Activated naive CD8-positive, alpha-beta T cell (primary cell): ENCODE results near the gene TRMT61A.
"Not testable (repeated sequence)": the region's sequence is repeated elsewhere in the genome, so short reads cannot be mapped to it uniquely, and the experiment has no call there.

ENCODE experiments used
- H3K27ac Mint-ChIP-seq: one replicate; pipeline ENCODE4 v1.8.0; 2021; ENCODE audit warnings: mixed read lengths
- H3K27me3 Mint-ChIP-seq: one replicate; pipeline ENCODE4 v1.8.0; 2021; ENCODE audit warnings: mixed read lengths
- H3K36me3 Mint-ChIP-seq: one replicate; pipeline ENCODE4 v1.8.0; 2021; ENCODE audit warnings: mixed read lengths
- H3K4me1 Mint-ChIP-seq: one replicate; pipeline ENCODE4 v1.8.0; 2021; ENCODE audit warnings: low read depth, mixed read lengths
- H3K4me3 Mint-ChIP-seq: one replicate; pipeline ENCODE4 v1.8.0; 2021; ENCODE audit warnings: mild to moderate bottlenecking, mixed read lengths
- H3K9me3 Mint-ChIP-seq: one replicate; pipeline ENCODE4 v1.8.0; 2021; ENCODE audit warnings: low read depth, mixed read lengths

The TRMT61A gene

GRCh38 chr14:103525430-103526246, 3.4 kb upstream of the TRMT61A start:
- H3K27ac Mint-ChIP-seq, H3K9me3 Mint-ChIP-seq, H3K36me3 Mint-ChIP-seq, H3K4me3 Mint-ChIP-seq, H3K27me3 Mint-ChIP-seq: not testable (repeated sequence)
- peaks cover 23% of the 10 kb centered on the region for H3K4me1 Mint-ChIP-seq

GRCh38 chr14:103526247-103526913, 2.6 kb upstream of the TRMT61A start:
- no peak overlapping the region for H3K27ac Mint-ChIP-seq
- H3K27me3 Mint-ChIP-seq: no peaks in the 10 kb centered on the region
- H3K4me3 Mint-ChIP-seq: no peak overlapping the region
- no peaks in the 10 kb centered on the region for H3K36me3 Mint-ChIP-seq
- no peaks in the 10 kb centered on the region for H3K9me3 Mint-ChIP-seq
- peaks cover 28% of the 10 kb centered on the region for H3K4me1 Mint-ChIP-seq

DNA sequence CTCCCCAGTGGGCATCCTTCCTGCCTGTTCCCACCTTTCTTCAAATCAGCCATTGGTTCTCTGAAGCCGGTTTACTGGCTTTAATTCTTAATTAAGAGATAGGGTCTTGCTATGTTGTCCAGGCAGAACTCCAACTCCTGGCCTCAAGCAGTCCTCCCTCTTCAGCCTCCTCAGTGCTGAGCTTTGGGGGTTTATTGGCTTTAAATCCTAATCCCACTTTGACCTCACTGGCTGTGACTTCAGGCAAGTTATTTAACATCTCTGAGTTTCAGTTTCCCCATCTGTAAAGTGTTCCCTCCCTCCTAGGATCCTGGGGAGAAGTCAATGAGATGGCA, 2.1 kb upstream of the TRMT61A start:
- Mint-ChIP-seq H3K36me3 (no peaks in the 10 kb centered on the region), H3K4me3 (peak overlapping the region; percentile 79), H3K9me3 (no peaks in the 10 kb centered on the region), H3K27ac (peak overlapping the region; percentile 72), H3K4me1 (peaks cover 31% of the 10 kb centered on the region), H3K27me3 (no peaks in the 10 kb centered on the region)

- peaks cover 31% of the 10 kb centered on the region for H3K4me1 Mint-ChIP-seq
- no peaks in the 10 kb centered on the region for H3K9me3 Mint-ChIP-seq
- no peaks in the 10 kb centered on the region for H3K27me3 Mint-ChIP-seq
- H3K4me3 Mint-ChIP-seq: peak overlapping the region; percentile 94
- peak overlapping the region; percentile 72 for H3K27ac Mint-ChIP-seq
- no peaks in the 10 kb centered on the region for H3K36me3 Mint-ChIP-seq
Observed at GRCh38 chr14:103527408-103528145, 1.4 kb upstream of the TRMT61A start.

DNA sequence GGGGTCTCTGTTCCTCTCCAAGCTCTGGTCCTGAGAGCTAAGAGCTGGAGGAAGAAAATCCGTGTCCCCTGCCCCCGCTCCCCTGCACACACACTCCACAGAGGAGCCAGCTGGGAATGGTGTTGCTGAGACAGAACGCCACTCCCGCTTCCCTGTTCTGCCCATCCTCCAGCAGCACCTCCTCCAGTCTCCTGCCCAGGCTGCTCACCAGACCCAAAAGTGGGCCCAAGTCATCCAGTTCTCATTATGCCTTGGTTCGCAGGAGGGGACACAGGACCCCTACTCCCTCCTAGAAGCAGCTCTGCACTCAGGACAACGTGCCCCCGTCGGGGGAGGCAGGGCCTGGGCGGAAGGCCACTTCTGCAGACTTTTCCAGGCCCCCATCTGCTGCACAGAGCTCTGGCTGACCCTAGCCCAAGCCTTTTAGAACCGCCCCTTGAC, 830 bp upstream of the TRMT61A start:
- Mint-ChIP-seq H3K4me3 (peak overlapping the region; percentile 94), H3K4me1 (peaks cover 31% of the 10 kb centered on the region), H3K27ac (peak overlapping the region; percentile 58), H3K9me3 (no peaks in the 10 kb centered on the region), H3K27me3 (no peaks in the 10 kb centered on the region), H3K36me3 (no peaks in the 10 kb centered on the region)

DNA sequence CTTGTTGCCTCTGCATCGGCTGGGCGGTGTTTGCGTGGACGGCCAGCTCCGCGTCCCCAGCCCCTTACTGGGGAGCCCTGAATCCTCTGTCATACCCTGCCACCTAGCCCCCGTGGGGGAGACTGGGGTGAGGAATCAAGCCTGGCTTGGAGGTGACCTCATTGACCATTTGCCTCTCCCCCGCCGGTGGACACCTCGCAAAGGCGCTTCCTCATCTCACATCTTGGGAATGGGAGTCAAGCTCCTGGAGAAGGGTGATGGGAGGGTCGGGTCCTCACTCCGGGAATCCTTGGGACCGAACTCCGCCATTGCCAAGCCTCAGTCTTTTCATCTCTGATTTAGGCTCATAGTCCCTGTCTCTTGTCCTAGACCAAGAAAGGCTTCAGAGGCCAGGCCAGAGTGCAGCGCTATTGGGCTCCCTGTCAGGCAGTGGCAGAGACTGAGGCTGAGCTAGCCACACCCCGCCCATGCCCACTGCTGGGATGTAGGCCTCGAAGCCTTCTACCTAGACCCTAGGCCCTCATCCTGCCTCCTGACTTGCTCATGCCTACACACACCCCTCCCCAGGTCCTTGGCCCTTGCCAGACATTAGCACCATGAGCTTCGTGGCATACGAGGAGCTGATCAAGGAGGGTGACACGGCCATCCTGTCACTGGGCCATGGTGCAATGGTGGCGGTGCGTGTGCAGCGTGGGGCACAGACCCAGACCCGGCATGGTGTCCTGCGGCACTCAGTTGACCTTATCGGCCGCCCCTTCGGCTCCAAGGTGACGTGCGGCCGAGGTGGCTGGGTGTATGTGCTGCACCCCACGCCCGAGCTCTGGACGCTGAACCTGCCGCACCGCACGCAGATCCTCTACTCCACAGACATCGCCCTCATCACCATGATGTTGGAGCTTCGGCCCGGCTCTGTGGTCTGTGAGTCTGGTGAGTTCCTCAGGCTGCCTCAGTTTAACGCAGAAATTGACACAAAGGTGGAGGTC, 678 bp downstream of the TRMT61A start:
- Mint-ChIP-seq H3K27ac (peak overlapping the region; percentile 96), H3K27me3 (no peaks in the 10 kb centered on the region), H3K4me3 (peak overlapping the region; percentile 94), H3K4me1 (peaks cover 31% of the 10 kb centered on the region), H3K36me3 (no peaks in the 10 kb centered on the region), H3K9me3 (no peaks in the 10 kb centered on the region)

GRCh38 chr14:103530390-103530789, 1.4 kb downstream of the TRMT61A start:
- peak overlapping the region; percentile 94 for H3K4me3 Mint-ChIP-seq
- H3K9me3 Mint-ChIP-seq: no peaks in the 10 kb centered on the region
- no peaks in the 10 kb centered on the region for H3K27me3 Mint-ChIP-seq
- H3K36me3 Mint-ChIP-seq: no peaks in the 10 kb centered on the region
- peak overlapping the region; percentile 58 for H3K27ac Mint-ChIP-seq
- H3K4me1 Mint-ChIP-seq: peaks cover 31% of the 10 kb centered on the region

DNA sequence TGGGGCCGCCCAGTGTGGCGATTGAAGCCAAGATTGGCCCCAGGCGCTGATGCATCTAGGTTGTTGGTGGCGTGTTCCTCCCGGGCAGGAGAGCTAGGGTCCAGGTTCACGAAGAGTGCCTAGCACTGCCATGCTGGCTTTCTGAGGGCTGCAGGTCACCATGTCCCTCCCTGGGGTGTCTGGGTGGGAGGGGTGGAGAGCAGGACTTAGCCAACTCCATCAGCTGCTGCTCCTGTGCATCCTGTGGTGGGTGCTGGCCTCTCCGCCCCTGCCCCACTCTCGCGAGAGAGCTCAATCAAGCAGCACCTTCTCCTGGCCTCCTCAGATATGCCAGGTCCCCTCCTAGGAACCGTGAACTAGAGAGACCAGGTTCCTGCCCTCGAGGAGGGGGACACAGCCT, 1.8 kb downstream of the TRMT61A start:
- no peaks in the 10 kb centered on the region for H3K27me3 Mint-ChIP-seq
- H3K4me3 Mint-ChIP-seq: peak overlapping the region; percentile 94
- H3K9me3 Mint-ChIP-seq: no peaks in the 10 kb centered on the region
- peaks cover 31% of the 10 kb centered on the region for H3K4me1 Mint-ChIP-seq
- peak overlapping the region; percentile 58 for H3K27ac Mint-ChIP-seq
- no peaks in the 10 kb centered on the region for H3K36me3 Mint-ChIP-seq

GRCh38 chr14:103531421-103532215, 2.6 kb downstream of the TRMT61A start:
- Mint-ChIP-seq H3K36me3 (no peaks in the 10 kb centered on the region), H3K9me3 (no peaks in the 10 kb centered on the region), H3K27me3 (no peaks in the 10 kb centered on the region)

DNA sequence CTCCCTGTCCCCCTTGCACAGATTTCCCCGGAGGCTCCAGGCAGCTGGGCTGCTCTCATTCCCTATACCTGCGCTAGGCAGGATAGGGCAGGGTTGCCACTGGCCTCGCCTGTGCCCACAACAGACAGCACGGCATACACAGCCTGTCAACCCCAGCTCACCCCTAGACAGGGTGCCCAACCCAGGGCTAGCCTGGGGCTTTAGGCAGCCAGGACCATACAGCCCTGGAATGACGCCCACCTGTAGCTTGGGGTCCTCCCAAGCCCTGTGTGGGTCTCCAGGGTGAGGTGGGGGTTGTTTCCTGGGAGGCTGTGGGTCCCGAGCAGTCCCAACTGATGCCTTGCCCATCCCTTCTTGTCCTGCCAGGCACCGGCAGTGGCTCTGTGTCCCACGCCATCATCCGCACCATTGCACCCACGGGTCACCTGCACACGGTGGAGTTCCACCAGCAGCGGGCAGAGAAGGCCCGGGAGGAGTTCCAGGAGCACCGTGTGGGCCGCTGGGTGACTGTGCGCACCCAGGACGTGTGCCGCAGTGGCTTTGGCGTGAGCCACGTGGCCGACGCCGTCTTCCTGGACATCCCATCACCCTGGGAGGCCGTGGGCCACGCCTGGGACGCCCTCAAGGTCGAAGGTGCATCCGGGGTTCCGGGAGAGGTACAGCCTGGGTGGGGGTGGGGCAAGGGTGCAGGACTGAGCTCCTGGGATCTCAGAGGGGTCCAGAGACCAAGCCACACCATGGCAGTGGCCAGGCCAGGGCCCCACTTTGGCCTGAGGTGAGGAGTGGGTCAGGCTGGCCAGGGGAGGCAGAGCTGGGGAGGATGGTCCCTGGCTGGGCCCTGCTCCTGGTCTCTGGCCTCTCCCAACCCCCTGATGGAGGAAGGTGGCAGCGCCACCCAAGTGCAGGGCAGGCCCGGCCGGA, 3.5 kb downstream of the TRMT61A start:
- Mint-ChIP-seq H3K27ac (no peak overlapping the region), H3K4me3 (peak overlapping the region; percentile 32), H3K4me1 (peaks cover 26% of the 10 kb centered on the region), H3K9me3 (no peaks in the 10 kb centered on the region), H3K27me3 (no peaks in the 10 kb centered on the region), H3K36me3 (no peaks in the 10 kb centered on the region)

More at GRCh38 chr14:103531421-103532215, 2.6 kb downstream of the TRMT61A start:
- peaks cover 31% of the 10 kb centered on the region for H3K4me1 Mint-ChIP-seq
- H3K27ac Mint-ChIP-seq: peak overlapping the region; percentile 28
- peak overlapping the region; percentile 65 for H3K4me3 Mint-ChIP-seq

DNA sequence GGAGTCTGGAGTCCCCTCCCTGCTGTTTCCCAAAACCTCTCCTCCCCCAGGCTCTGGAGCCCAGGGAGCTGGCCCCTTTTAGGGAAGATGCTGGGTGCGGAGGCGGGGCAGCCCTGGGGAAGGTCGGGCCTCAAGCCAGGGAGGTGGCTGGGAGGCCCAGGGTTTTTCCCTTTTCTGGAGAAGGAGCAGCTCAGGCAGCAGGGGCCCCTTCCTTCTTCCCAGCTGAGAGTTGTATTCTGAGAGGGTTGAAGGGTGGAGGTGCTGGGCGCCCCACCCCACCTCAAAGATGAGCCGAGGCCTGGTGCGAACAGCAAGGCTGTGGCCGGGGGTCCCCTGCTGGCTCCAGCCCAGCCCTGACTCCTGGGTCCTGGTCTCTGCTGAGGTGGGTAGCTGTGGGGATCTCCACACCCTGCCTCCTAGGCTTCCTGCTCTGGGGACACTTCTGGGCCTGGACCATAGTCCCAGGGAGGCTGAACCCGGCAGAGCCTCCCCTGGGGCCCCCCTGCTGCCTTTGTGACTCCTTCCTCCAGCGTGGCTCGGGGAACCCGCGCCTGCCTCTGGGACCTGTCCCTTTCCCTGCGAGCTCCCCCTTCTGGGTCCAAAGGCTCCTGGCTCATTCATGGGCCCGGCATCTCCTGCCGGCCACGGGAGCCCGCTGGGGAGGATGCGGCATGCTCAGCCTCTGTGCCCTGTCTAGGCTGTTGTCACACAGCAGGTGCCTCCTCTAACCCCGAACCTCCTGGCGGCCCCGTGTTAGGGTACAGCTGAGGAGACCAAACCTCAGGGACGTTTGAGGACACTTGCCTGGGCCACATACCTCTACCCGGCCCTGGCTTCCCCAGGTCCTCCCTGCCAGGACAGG, 4.4 kb downstream of the TRMT61A start:
- H3K4me1 Mint-ChIP-seq: peaks cover 21% of the 10 kb centered on the region
- H3K27me3 Mint-ChIP-seq: no peaks in the 10 kb centered on the region
- no peaks in the 10 kb centered on the region for H3K36me3 Mint-ChIP-seq
- H3K9me3 Mint-ChIP-seq: no peaks in the 10 kb centered on the region
- H3K4me3 Mint-ChIP-seq: no peak overlapping the region
- H3K27ac Mint-ChIP-seq: no peak overlapping the region

DNA sequence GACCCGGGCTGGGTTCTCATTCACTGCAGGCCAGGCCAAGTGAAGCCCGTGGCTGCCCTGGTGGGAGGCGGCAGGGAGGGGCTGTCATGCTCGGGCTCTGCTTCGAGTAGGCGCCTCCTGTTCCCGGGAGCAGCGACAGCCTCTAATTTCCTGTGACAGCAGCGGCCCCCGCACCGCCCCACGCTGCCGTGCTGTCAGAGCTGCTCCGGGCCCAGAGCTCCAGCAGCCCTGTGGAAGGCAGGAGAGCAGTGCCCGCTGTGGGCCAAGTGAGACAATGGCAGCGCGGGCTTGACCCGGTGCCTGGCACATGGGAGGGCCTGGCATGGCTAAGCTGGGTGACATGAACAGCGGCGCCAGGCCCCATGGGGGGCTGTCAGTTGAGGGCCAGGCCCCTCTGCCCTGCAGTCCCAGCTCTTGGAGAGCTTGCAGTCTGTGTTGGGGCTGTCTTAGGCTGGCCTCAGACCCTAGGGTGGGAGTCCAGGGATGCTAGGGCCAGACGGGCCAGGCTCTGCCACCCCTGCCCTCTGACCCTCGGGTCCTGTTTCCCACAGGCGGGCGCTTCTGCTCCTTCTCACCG, 5.1 kb downstream of the TRMT61A start:
- no peaks in the 10 kb centered on the region for H3K27me3 Mint-ChIP-seq
- no peaks in the 10 kb centered on the region for H3K9me3 Mint-ChIP-seq
- peaks cover 19% of the 10 kb centered on the region for H3K4me1 Mint-ChIP-seq
- no peak overlapping the region for H3K27ac Mint-ChIP-seq
- no peak overlapping the region for H3K4me3 Mint-ChIP-seq
- no peaks in the 10 kb centered on the region for H3K36me3 Mint-ChIP-seq
